Frontal cortex (tissue), 4 donors: ENCODE results near the gene XPNPEP1. TPM values are rescaled to one million over a fixed set of nuclear protein-coding genes. Genes with fewer than 3 reads are reported as not detected.
A peak's percentile ranks its signal among the peaks of the same experiment; 100 is the strongest.

Experiments used
- DNase-seq, 2 donors: peaks; one replicate each; pipeline ENCODE4 v3.0.0; 2012; ENCODE audit warnings: low spot score in 2 of 2
- FAIRE-seq: peaks from 2 replicates; lab custom pipeline; 2012; peaks lifted over from hg19 to GRCh38; lab: Jason Lieb, UNC
- total RNA-seq: library from RNA; depleted of rRNA; stranded (reverse); fragments of >200 nt; gene quantifications from one replicate; pipeline ENCODE4 v1.2.3, GENCODE V29; 2014
- donor health status: control.
- donor health status: control.
- donor health status: control.

XPNPEP1 gene
- total RNA-seq, 1 donor from 2014 or later: 79.9 TPM

GRCh38 chr10:109898007-109898406 lies 25.3 kb downstream of the XPNPEP1 start:
- DNase-seq (no peak), FAIRE-seq (no peak)

GRCh38 chr10:109895848-109896247 lies 27.5 kb downstream of the XPNPEP1 start:
- no peak for DNase-seq
- FAIRE-seq: no peak

DNA sequence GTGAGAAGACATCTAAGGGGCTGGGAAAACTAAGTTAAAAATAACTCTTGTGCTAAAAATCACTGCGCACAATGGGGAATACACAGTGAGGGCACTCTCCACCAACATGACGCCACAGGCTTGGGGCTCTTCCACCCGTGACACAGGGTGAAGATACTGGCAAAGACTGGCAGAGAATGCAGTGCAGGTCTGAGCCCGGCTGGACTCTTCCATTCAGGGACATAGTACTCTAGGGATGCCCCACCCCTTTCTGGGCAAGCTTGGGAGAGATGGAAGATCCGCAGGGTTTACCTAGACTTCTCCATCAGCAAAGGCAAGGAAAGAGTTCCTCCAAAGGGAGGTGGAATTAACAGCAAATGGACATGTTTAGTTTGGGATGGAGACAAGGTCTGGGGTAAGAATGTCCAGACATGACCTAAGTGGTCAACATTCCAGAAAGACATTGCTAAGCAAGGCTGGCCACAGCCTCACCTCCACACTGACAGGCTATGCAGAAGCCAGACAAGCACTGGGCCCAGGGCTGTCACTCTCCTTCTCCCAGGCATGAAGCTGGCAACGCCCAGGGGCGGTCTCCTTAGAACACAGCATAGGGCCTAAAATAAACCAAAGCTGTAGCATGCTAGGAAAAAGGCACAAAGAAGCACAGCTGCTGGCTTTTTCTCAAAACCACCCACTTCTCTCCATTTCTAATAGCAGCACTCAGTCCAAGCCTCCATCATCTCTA lies 28.1 kb downstream of the XPNPEP1 start:
- FAIRE-seq (no peak), DNase-seq (no peak)

GRCh38 chr10:109894516-109894915 lies 28.8 kb downstream of the XPNPEP1 start:
- FAIRE-seq (no peak), DNase-seq (no peak)

GRCh38 chr10:109893386-109893785 lies 29.9 kb downstream of the XPNPEP1 start:
- DNase-seq (no peak), FAIRE-seq (no peak)

GRCh38 chr10:109892931-109893330 lies 30.4 kb downstream of the XPNPEP1 start:
- no peak for DNase-seq
- no peak for FAIRE-seq

GRCh38 chr10:109892117-109892516 lies 31.2 kb downstream of the XPNPEP1 start:
- FAIRE-seq (no peak), DNase-seq (no peak)

DNA sequence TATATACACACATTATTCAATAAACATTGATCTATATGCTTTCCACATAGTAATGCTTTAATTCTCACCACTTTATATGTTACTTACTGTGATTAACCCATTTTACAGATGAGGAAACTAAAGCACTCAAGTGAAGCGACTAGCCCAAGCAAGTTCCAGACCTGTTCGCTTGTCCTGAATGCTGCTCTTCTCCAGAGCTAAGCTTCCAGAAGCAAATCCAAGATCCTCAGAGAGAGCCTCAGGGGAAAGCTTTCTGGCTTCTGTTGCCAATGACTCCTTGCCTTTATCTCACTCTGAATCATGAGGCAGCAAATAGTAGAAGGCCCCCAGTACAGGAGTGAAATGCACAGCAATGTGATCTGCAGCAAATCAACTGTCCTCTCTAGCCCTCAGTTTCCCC lies 32.2 kb downstream of the XPNPEP1 start:
- FAIRE-seq: no peak
- DNase-seq: no peak

GRCh38 chr10:109889867-109890266 lies 33.4 kb downstream of the XPNPEP1 start:
- DNase-seq (no peak), FAIRE-seq (no peak)

- no peak for FAIRE-seq
- DNase-seq: no peak
Measured at GRCh38 chr10:109887776-109888175, 35.5 kb downstream of the XPNPEP1 start.

GRCh38 chr10:109887243-109887642 lies 36.1 kb downstream of the XPNPEP1 start:
- DNase-seq: no peak
- FAIRE-seq: no peak

- FAIRE-seq: no peak
- DNase-seq: no peak
Measured at GRCh38 chr10:109886781-109887140, 36.5 kb downstream of the XPNPEP1 start.

DNA sequence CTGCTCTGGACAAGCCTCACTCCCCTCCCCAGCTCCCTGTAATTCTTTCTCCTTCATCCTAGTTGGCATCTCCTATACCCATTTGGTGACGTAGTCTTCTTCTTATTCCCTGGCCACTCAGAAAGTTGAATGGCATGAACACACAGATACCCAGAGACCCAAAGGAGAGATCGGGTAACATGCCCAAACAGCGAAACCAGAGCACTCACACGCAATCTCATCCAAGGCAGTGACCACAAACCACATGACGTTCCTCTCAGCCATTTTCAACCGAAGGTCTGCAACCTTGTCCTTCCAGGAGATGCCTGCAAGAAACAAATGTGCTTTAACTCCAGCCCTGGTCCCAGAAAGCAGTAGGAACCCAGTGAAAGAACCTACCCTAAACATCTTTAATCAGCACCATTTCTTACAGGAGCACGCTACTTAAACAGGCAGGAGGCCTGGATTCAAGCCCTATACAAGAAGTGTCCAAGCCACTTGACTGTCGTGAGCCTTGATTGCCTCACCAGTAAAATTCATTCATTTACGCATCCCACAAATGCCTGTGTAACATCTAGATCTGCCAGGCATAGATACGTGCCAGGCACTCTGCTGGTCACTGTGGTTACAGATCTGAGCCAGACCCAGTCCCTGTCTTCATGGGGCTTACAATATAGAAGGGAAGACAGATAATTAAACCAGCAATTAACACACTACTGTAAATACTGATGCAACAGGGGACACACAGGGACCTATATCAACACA lies 37.1 kb downstream of the XPNPEP1 start:
- FAIRE-seq (no peak), DNase-seq (no peak)

- DNase-seq (peak; percentile 43 to 78), FAIRE-seq (no peak)
Measured at GRCh38 chr10:109883859-109884771, 39.2 kb downstream of the XPNPEP1 start.

- DNase-seq (no peak), FAIRE-seq (no peak)
Measured at GRCh38 chr10:109882251-109883057, 40.9 kb downstream of the XPNPEP1 start.

DNA sequence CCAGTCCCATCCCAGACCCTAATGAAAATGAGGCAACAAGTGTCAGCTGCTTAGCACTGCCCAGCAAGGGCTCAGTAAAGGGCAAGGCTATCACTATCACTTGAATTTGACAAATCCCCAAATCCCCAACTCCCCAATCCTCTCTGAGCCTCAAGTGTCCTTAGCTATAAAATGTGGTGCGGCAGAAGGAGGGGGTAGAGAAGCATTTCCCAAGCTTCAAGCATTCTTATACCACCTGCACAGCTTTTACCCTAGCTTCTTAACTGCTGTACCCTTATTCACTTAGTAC lies 41.6 kb downstream of the XPNPEP1 start:
- no peak for DNase-seq
- FAIRE-seq: no peak

DNA sequence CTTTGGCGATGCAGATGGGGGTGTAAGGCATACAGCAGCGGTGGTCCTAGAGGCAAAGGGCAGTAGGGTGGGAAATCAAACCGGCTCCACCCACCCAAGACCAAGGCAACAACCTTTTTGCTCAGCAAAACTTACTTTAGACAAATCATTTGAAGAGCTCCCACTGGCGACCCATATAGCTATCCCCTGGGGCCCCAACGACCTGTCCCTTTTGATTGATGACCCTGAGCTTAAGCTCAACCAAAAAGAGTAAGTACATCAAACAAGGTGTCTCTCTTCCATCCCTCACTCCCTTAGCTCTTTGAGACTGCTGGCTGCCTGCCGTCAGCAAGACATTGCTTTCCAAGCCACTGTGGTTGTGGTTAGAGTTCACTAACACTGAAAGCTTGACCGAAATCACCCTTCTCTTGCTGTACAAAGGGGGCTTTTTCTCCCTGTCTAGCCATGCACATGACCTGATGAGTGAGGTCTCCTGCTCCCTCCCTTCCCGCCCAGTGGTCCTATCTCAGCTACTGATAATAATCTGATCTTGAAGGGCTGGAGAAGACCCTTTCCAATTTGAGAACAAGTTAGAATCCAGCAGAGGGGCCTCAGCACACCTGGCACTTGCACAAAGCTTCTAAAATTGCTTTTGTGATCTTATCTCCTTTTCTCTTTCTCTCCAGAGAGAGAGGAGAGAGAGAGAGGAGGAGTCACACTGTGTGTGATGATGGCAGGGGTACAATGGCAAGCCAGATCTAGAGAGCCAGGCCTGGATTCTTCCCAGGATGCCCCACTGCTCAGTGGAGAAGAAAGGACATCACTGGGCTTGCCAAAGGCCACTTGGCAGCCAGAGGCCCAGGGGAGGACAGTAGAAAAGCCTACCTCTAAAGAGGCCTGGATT lies 42.2 kb downstream of the XPNPEP1 start:
- DNase-seq (no peak), FAIRE-seq (no peak)

DNA sequence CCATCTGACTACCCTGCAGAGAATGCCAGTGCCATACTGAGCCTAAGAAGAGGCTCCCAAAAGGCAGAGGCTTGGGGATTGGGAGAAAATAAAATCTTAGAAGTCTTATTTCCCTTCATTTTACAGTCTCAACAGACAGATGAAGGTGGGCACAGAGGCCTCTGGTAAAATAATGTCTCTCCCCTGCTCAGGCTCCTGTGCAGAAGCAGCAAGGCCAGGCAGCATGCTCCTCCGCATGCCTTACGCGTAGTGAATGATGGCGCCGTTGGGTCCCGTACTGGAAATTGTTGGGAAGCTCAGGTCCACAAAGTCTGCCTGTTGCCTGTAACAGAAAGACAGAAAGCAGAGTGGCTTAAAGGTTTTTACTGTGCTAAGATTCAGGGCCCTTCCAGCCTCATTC lies 45.8 kb downstream of the XPNPEP1 start:
- no peak for FAIRE-seq

More for the DNA sequence above, 45.8 kb downstream of the XPNPEP1 start:
- no peak for DNase-seq
